C4-2B (cell line): ENCODE results near the gene CAMTA1.

Experiments
- H3K27ac ChIP-seq: fragments of 450-650 bp; 2 replicates; pipeline ENCODE4 v1.5.1; 2017
- CTCF ChIP-seq: fragments of 450-650 bp; conservative IDR thresholded peaks from 2 replicates; pipeline ENCODE4 v1.5.1; 2017; ENCODE audit warnings: mild to moderate bottlenecking
- ZFX ChIP-seq: fragments of 450-650 bp; IDR thresholded peaks from 2 replicates; pipeline ENCODE4 v1.6.1; 2017

The CAMTA1 gene

GRCh38 chr1:7477593-7477992, 692.3 kb downstream of the CAMTA1 start:
- TF ChIP-seq CTCF (no peak), ZFX (no peak)
- H3K27ac ChIP-seq: no peak overlapping the region

- no peak for TF ChIP-seq ZFX
- TF ChIP-seq CTCF: no peak
- H3K27ac ChIP-seq: no peak overlapping the region
These were observed 693.0 kb downstream of the CAMTA1 start for GRCh38 chr1:7478142-7478790.

- TF ChIP-seq CTCF (no peak), ZFX (no peak)
- H3K27ac ChIP-seq: no peak overlapping the region
These were observed 693.7 kb downstream of the CAMTA1 start for GRCh38 chr1:7478809-7479499.

- H3K27ac ChIP-seq: no peak overlapping the region
- no peak for TF ChIP-seq ZFX
- no peak for TF ChIP-seq CTCF
These were observed 694.3 kb downstream of the CAMTA1 start for GRCh38 chr1:7479571-7479970.

GRCh38 chr1:7481194-7481593, 695.9 kb downstream of the CAMTA1 start:
- H3K27ac ChIP-seq: no peak overlapping the region
- TF ChIP-seq ZFX: no peak
- TF ChIP-seq CTCF: no peak

GRCh38 chr1:7482077-7482476, 696.8 kb downstream of the CAMTA1 start:
- TF ChIP-seq CTCF (no peak), ZFX (no peak)
- H3K27ac ChIP-seq: no peak overlapping the region

- no peak overlapping the region for H3K27ac ChIP-seq
- no peak for TF ChIP-seq CTCF
- TF ChIP-seq ZFX: no peak
These were observed 697.7 kb downstream of the CAMTA1 start for GRCh38 chr1:7482772-7483495.
